Stimulated activated CD4-positive, alpha-beta T cell treated with anti-CD3 and anti-CD28 coated beads, Interleukin-12 subunit alpha, Interleukin-12 subunit beta, amount 100 ng/mL, for 48 hours (primary cell): ENCODE results near the gene FRMD1.

ENCODE experiments used
- DNase-seq, 3 donors: peaks; one replicate each; pipeline ENCODE4 v3.0.0-alpha.2; 2020; ENCODE audit warnings: low read depth in 2 of 3, low spot score in 1 of 3

Gene FRMD1

DNA sequence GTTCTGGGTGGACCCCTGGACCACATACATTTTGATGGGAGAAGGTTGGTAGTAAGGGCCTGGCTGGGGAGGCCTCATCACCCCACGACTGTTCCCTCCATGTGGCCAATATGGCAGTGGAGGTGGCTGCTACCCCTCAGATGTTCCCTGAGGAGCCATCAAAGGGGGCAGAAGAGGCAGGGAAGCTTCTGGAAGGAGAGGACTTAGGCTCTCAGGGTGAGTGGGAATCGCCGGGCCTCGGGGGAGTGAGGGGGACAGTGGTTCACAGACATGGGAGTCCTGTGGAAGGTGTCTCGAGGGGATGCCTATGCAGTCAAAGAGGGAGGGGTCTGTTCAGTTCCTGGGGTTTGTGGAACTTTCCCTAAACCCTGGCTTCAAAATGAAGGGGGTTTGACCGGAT is 32.9 kb upstream of the FRMD1 start:
- DNase-seq = no peak

GRCh38 chr6:168110437-168110836 is 31.4 kb upstream of the FRMD1 start:
- DNase-seq = no peak

GRCh38 chr6:168109171-168109570 is 30.2 kb upstream of the FRMD1 start:
- DNase-seq = no peak

- DNase-seq = no peak
These were observed 28.4 kb upstream of the FRMD1 start for GRCh38 chr6:168107191-168107983.

- no peak for DNase-seq
These were observed 27.6 kb upstream of the FRMD1 start for GRCh38 chr6:168106633-168107005.

DNA sequence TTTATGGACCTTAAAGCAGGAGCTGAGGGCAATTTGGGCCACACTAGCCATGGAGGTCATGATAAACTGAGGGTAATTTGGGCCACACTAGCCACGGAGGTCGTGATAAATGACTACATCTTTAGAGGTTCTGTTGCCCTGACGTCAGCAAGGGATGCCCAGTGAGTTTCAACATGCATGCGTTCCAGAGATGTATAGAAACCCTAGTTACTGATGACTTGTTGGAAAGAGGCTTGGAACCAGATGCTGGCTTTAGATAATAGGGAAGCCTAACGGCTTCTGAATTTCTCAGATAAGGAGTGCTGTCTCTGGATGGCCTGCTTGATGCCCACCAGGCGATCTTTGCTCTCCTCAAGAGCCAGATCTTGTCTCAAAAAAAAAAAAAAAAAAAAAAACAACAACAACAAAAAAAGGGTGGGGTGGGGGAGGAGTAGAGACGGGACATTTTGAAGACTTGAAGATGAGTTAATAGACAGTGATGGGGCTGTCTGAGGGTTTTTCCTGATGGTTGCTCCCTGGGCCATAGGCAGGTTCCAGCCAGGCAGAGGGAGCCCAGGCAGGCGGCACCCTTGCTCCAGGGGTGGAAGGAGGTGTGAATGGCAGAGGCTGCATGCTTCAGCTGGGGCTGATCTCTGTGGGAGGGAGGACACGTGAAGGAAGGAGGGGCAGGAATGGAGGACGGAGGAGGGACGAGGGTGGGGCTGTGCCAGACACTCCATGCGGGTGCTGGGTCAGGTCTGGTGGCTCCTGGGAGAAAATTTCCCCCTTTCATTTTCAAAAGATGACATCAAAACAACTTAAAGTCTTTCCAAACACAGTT is 27.0 kb upstream of the FRMD1 start:
- no peak for DNase-seq

- no peak for DNase-seq
These were observed 25.6 kb upstream of the FRMD1 start for GRCh38 chr6:168104636-168105035.

DNA sequence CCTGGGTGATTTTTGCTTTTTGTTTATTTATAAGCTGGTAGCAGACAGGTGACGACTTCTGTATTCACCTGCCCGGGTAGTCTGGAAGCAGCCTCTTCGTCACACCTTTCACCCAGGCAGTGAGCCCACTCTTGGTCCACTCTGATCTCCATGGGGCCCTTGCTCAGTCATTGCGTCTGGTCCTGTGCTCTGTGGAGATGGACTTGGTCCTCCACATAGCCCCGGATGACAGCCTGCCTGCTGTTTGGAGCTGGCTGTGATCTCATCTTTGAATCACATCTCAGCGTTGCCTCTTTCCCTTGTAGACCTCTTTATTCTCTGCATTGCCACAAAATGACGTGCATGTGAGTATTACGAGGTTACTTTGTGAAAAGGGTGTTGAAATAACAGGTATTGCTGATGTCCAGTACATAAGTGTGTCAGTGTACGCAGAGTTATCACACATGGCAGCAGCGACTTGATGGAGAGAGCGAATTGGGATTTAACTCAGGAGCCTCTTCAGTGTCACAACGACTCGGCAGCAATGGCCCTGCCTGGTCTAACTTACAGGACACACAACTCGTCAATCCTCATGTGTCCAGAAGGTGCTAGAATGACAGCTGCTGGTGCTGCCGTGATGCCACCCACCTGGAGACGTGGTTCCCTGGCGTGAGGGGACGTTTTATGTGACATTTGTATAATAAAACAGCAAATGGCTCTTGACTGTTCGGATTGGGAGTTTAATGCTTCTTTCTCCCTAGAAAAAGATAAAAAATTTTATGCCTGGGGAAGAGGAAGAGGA is 24.2 kb upstream of the FRMD1 start:
- DNase-seq = no peak

DNA sequence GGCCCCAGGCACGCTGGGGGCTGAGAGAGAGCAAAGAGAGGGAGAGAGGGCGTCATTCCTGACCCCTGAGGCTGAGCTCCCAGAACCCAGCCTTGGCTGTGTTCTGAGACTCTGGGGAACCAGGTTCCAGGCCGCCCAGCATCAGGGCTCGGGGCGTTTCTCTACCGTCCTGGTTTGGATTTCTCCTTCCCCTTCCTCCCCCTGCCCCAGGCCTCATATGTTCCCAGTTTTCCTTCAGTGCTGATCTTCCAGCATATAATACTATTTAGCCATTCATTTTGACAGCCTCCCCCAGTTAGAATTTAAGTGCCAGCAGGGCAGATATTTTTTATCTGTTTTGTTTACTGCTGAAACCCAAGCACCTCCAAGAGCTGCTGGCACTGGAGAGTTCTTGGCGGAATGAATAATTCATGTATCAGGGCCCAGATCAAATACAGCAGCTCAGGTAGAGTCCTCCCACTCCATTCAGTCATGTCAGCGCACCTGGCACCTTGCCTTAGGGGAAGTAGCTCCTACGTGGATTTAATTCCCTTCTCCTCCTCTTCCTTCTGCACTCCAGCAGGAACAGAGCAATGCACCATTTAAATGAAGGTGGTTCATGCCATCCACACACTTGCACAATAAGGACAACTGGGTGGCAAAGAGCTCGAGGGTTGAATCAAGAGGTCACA is 23.4 kb upstream of the FRMD1 start:
- DNase-seq = no peak

DNA sequence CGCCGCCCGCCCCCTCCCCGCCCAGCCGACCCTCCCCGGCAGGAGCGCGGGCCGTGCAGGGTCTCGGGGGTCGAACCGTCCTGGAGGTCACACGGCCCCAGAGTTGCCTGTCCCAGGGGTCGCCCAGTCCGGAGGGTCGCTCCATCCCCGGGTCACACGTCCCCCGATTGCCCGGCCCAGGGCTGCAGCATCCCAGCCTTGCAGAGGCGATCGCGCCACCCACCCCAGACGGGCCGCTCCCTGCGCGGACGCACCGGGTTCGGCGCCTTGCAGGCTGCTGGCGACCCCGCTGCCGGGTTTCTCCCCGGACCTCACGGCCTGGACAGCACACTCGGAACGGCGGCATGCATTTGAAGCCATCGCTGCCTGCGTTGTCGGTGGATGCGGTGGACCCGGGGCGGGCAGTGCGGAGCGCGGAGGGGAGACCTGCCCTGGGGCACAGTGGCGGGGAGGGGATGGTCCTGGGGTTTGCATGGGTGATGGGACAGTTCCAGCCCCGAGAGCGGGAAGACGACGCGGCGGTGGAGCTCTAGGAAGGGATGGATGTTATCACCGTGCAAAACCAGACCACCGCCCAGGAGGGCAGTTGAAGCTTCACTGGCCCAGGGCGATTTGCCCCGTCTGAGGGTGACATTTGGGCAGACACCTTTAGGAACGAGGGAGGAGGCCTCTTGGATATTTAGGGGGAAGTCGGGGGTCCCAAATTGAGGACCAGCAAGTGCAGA is 22.7 kb upstream of the FRMD1 start:
- DNase-seq = no peak

DNA sequence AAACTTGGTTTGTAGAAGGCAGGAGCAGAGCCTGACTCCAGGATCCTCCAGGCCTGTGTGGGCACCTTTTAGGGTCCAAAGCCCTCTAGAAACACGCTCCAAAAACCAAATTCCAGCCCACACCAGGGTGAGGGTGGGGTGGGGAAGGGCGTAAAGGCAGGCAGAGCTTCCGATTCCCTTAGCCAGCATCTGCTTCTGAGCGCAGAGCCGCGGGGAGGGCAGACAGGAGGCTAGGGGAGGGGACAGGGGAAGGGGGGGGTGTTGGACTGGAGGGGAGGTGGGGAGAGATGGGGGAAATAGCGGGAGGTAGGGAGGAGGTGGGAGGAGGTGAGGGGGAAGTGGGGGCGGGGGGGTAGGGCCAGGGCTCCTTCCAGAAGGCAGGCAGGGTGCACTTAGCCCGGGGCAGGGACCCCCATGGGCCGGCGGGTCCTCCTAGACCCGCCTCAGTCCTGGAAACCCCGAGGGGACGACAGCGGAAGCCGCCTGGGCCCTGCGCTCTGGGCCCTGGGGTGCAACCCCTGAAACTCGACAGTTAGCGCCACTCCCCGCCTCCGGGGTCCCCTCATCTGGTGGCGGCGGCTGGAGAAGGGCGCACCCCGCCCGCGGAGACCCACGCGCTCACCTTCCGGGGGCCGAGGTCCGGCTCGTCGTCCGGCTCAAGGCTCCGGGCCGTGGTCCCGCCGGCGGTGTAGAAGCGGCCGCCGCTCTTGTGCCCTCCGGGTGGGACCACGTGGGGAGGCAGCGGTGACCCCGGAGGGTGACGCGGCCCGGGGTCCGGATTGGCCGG is 22.0 kb upstream of the FRMD1 start:
- no peak for DNase-seq

DNA sequence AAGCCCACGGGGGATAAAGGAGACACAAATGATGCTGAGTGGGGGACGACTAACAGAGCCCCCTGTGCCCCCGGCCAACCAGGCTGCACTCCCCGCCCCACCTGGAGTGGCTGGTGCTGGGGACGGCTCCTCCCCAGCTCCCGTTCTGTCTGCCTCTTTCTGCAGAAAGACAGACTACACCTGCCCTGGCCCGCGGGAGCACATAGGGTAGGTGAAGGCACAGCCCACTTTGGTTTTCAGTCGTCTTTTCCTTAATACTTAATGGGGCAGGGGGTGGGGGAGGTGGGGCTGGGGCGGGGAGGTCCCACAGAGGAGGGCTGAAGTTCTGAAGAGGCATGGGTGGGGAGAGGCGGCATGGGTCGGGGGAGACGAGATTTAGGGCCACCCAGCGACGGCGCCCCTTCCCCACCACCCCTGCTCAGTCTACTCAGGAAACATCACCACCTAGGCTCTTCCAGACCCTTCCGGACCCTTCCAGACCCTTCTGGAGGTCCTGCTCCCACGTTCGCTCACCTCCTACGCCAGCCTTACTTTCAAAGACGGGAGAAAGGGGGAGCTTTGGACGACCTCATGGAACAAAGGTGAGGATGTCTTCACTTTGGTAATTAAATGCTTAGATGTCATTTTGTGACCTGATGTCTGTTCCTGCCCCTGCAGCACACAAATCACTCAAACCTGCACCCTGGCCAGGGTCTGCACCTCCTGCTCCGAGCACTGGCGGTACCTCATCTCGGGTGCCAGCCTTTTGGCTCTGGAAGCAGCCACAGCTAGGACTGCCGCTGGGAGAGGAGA is 21.2 kb upstream of the FRMD1 start:
- DNase-seq = no peak

- DNase-seq = no peak
These were observed 20.4 kb upstream of the FRMD1 start for GRCh38 chr6:168099201-168100010.

GRCh38 chr6:168098431-168098861 is 19.4 kb upstream of the FRMD1 start:
- DNase-seq = no peak

GRCh38 chr6:168097621-168098430 is 18.8 kb upstream of the FRMD1 start:
- DNase-seq = no peak

DNA sequence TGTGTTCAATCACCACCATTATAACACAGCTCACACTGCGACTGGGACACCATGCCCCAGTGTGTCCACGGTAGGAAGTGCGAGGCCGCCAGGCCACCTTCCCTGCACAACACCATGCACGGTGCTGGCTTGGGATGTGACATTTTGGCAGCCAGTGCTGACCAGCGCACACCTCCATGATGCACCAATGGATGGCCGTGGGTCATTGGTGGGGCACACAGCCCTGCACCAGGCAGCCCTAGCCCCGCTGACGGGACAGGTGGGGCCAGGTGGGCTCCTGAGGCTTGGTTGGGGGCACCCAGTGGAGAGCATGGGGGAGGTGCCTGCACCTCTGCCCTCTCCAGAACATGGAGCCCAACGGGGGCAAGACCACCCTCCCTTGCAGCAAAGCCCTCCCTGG is 18.2 kb upstream of the FRMD1 start:
- DNase-seq = no peak

DNA sequence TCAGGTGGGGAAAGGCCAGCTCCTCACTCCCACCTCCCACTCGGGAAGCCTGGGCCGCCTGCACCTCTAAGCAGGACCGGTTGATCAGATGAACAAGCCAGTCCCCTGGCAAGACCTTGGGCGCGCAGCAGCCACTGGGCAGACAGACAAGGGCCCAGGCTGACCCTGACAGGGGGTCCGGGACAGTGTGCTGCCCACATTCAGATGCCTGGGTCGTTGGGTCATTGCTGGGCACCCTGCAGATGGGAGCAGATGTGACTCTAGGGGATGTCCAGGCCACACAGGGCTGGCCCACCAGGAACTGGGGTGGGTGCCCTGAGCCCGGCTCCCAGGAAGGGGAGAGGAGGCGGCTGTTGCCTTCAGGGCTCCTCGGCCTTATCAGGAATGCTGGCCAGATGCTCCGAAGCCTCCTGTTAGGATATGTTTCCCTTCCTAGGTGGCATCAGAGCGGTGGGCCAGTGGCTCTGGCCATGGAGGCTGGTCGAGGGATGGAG is 17.3 kb upstream of the FRMD1 start:
- no peak for DNase-seq
